ENCODE measurements around the gene ERICH4. TPM values are rescaled to one million over a fixed set of nuclear protein-coding genes. Genes with fewer than 3 reads are reported as not detected.
A peak's percentile ranks its signal among the peaks of the same experiment; 100 is the strongest.

Gene ERICH4
- total RNA-seq, 3 donors from 2014 or later (not counting 1 experiment from before 2014, with no cell fraction given): not detected

GRCh38 chr19:41398050-41398418, 44.9 kb upstream of the ERICH4 start:
- H3K9me3 Mint-ChIP-seq: no peaks in the 10 kb centered on the region
- peak overlapping the region; percentile 99 to 100 for H3K27ac Mint-ChIP-seq
- H3K4me3 ChIP-seq (ENCODE audit: low read length): peak overlapping the region; percentile 94
- no peaks in the 10 kb centered on the region for H3K27me3 ChIP-seq (ENCODE audit: control insufficient read depth, insufficient read depth, low read length)
- intact Hi-C loops (cut with micrococcal nuclease): no loop called here
- H3K27ac ChIP-seq (ENCODE audit: low read length): peak overlapping the region; percentile 95
- ATAC-seq (no peak), DNase-seq (no peak)
- TF ChIP-seq, protein P1, sequence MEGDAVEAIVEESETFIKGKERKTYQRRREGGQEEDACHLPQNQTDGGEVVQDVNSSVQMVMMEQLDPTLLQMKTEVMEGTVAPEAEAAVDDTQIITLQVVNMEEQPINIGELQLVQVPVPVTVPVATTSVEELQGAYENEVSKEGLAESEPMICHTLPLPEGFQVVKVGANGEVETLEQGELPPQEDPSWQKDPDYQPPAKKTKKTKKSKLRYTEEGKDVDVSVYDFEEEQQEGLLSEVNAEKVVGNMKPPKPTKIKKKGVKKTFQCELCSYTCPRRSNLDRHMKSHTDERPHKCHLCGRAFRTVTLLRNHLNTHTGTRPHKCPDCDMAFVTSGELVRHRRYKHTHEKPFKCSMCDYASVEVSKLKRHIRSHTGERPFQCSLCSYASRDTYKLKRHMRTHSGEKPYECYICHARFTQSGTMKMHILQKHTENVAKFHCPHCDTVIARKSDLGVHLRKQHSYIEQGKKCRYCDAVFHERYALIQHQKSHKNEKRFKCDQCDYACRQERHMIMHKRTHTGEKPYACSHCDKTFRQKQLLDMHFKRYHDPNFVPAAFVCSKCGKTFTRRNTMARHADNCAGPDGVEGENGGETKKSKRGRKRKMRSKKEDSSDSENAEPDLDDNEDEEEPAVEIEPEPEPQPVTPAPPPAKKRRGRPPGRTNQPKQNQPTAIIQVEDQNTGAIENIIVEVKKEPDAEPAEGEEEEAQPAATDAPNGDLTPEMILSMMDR (IDR thresholded peaks at IDR 0.05): no peak
- H3K4me3 Mint-ChIP-seq: peak overlapping the region; percentile 97
- no peaks in the 10 kb centered on the region for H3K36me3 Mint-ChIP-seq
- no peaks in the 10 kb centered on the region for H3K27me3 Mint-ChIP-seq (ENCODE audit: low read depth in 2 of 2)
- H3K36me3 ChIP-seq (ENCODE audit: control insufficient read depth, insufficient read depth, low read length): peaks cover 7% of the 10 kb centered on the region
- 0% methylated on average over 5 of the region's 5 CpGs for WGBS (ENCODE audit: insufficient coverage)
- peaks cover 29% of the 10 kb centered on the region for H3K4me1 ChIP-seq (ENCODE audit: control insufficient read depth, insufficient read depth, low read length)
- no peaks in the 10 kb centered on the region for H3K9me3 ChIP-seq (ENCODE audit: control insufficient read depth, insufficient read depth, low read length)
- H3K4me1 Mint-ChIP-seq: peaks cover 38 to 47% of the 10 kb centered on the region in 2 donors

DNA sequence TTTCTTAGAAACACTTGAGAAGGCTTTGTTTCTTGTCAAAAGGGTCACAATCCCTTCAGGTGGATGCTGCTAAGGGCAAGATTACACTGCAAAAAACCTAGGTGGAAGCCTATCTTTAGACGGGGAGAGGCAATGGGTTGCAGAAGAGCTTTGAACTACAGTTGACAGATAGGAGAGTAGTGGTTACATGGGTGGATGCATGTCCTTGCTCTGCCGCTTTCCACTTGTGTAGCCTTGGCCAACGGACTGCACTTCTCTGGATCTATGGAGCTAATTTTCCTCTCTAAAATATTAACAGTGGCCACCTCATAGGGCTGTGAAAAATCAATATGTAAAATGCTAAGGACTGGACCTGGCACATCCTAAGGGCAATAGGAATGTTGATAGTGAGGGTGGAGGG, 44.4 kb upstream of the ERICH4 start:
- Mint-ChIP-seq H3K27ac (peak overlapping the region; percentile 99 to 100), H3K27me3 (ENCODE audit: low read depth in 2 of 2) (no peaks in the 10 kb centered on the region), H3K36me3 (no peaks in the 10 kb centered on the region), H3K4me3 (peak overlapping the region; percentile 97), H3K4me1 (peaks cover 38 to 53% of the 10 kb centered on the region in 2 donors), H3K9me3 (no peaks in the 10 kb centered on the region)
- peaks cover 7% of the 10 kb centered on the region for H3K36me3 ChIP-seq (ENCODE audit: control insufficient read depth, insufficient read depth, low read length)
- TF ChIP-seq, protein P1 (IDR thresholded peaks at IDR 0.05): no peak
- intact Hi-C loops (cut with micrococcal nuclease): no loop called here
- H3K27me3 ChIP-seq (ENCODE audit: control insufficient read depth, insufficient read depth, low read length): no peaks in the 10 kb centered on the region
- H3K4me1 ChIP-seq (ENCODE audit: control insufficient read depth, insufficient read depth, low read length): peaks cover 29% of the 10 kb centered on the region
- ATAC-seq (no peak), DNase-seq (no peak)
- H3K4me3 ChIP-seq (ENCODE audit: low read length): no peak overlapping the region
- H3K9me3 ChIP-seq (ENCODE audit: control insufficient read depth, insufficient read depth, low read length): no peaks in the 10 kb centered on the region
- no peak overlapping the region for H3K27ac ChIP-seq (ENCODE audit: low read length)
- 66% methylated on average over 2 of the region's 3 CpGs for WGBS (ENCODE audit: insufficient coverage)

DNA sequence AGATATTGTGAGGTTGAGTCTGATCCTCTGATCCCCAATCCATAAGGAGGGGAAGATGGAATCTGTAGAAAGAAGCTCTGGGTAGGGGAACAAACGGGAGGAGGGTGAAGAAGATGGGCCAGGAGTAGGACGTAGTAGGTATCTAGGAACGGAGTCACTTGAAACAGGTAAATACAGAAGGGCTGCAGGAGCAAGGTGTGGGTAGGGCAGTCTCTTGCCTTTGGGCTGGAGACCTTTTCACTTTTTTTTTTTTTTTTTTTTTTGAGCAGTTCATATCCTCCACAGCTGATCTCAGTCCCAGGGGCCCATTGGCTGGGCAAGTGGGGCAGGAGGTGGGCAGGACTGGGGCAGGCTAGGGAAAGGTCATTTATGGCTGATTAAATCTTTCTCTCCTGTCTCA, 43.9 kb upstream of the ERICH4 start:
- no peaks in the 10 kb centered on the region for H3K36me3 Mint-ChIP-seq
- H3K9me3 ChIP-seq (ENCODE audit: control insufficient read depth, insufficient read depth, low read length): no peaks in the 10 kb centered on the region
- no peak overlapping the region for H3K4me3 ChIP-seq (ENCODE audit: low read length)
- ATAC-seq (no peak), DNase-seq (no peak)
- H3K27ac ChIP-seq (ENCODE audit: low read length): no peak overlapping the region
- H3K4me1 Mint-ChIP-seq: peaks cover 38 to 55% of the 10 kb centered on the region in 2 donors
- peaks cover 29% of the 10 kb centered on the region for H3K4me1 ChIP-seq (ENCODE audit: control insufficient read depth, insufficient read depth, low read length)
- peaks cover 7% of the 10 kb centered on the region for H3K36me3 ChIP-seq (ENCODE audit: control insufficient read depth, insufficient read depth, low read length)
- H3K27me3 ChIP-seq (ENCODE audit: control insufficient read depth, insufficient read depth, low read length): no peaks in the 10 kb centered on the region
- no peaks in the 10 kb centered on the region for H3K27me3 Mint-ChIP-seq (ENCODE audit: low read depth in 2 of 2)
- peak overlapping the region; percentile 97 for H3K4me3 Mint-ChIP-seq
- WGBS (ENCODE audit: insufficient coverage): 96% methylated on average over 3 of the region's 3 CpGs
- H3K27ac Mint-ChIP-seq: peak overlapping the region; percentile 99 to 100
- TF ChIP-seq, protein P1 (IDR thresholded peaks at IDR 0.05): no peak
- intact Hi-C loops (cut with micrococcal nuclease): no loop called here
- H3K9me3 Mint-ChIP-seq: no peaks in the 10 kb centered on the region

DNA sequence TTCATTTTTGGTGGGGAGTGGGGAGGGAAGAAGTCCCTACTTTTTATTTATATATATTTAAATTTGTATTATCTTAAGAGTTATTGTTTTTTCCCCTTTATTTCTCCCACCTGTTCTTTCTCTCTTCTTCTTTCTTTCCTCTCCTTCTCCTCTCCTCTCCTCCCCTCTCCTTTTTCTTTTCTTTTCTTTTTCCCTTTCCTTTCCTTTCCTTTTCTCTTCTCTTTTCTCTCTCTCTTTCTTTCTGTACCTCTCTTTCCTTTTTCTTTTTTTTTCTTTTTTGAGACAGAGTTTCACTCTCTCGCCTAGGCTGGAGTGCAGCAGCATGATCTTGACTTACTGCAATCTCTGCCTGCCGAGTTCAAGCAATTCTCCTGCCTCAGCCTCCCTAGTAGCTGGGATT, 43.4 kb upstream of the ERICH4 start:
- Mint-ChIP-seq H3K9me3 (no peaks in the 10 kb centered on the region), H3K27ac (peak overlapping the region; percentile 99 to 100), H3K4me3 (peak overlapping the region; percentile 97), H3K36me3 (no peaks in the 10 kb centered on the region), H3K4me1 (peaks cover 38 to 55% of the 10 kb centered on the region in 2 donors), H3K27me3 (ENCODE audit: low read depth in 2 of 2) (no peaks in the 10 kb centered on the region)
- no peak for ATAC-seq
- Histone ChIP-seq H3K27me3 (ENCODE audit: control insufficient read depth, insufficient read depth, low read length) (no peaks in the 10 kb centered on the region), H3K4me3 (ENCODE audit: low read length) (no peak overlapping the region), H3K9me3 (ENCODE audit: control insufficient read depth, insufficient read depth, low read length) (no peaks in the 10 kb centered on the region), H3K4me1 (ENCODE audit: control insufficient read depth, insufficient read depth, low read length) (peaks cover 29% of the 10 kb centered on the region), H3K27ac (ENCODE audit: low read length) (no peak overlapping the region), H3K36me3 (ENCODE audit: control insufficient read depth, insufficient read depth, low read length) (peaks cover 7% of the 10 kb centered on the region)
- intact Hi-C loops (cut with micrococcal nuclease): no loop called here
- TF ChIP-seq, protein P1 (IDR thresholded peaks at IDR 0.05): no peak
- 95% methylated on average over 2 of the region's 2 CpGs for WGBS (ENCODE audit: insufficient coverage)
- no peak for DNase-seq
